ENCODE results near the gene CABP1. TPM values are rescaled to one million over a fixed set of nuclear protein-coding genes. Genes with fewer than 3 reads are reported as not detected.
"Not testable (repeated sequence)": the region's sequence is repeated elsewhere in the genome, so short reads cannot be mapped to it uniquely, and the experiment has no call there.

CABP1 gene
- total and polyA plus RNA-seq, 2 donors (not counting 1 experiment from before 2014, with no cell fraction given) = not detected

DNA sequence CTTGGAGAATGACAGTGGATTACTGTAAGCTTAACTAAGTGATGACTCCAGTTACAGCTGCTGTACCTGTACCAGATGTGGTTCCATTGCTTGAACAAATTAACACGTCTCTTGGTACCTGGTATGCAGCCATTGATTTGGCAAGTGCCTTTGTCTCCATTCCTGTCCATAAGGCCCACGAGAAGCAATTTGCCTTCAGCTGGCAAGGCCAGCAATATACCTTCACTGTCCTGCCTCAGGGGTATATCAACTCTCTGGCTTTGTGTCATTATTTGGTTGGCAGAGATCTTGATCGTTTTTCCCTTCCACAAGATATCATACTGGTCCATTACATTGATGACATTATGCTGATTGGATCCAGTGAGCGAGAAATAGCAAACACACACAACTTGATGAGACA, 29.9 kb upstream of the CABP1 start:
- DNase-seq = no peak
- no peak for ATAC-seq (ENCODE audit: low read depth)
- no peak overlapping the region for H3K4me2 ChIP-seq (replicated peaks; ENCODE audit: low read depth, low read length, poor library complexity, severe bottlenecking)
- peaks cover 0 to 5% (median 0%) of the 10 kb centered on the region in 4 experiments for H3K27me3 ChIP-seq (replicated peaks in 1 of 4; ENCODE audit: control extremely low read depth in 1 of 4, control insufficient read depth in 3 of 4, insufficient read depth in 4 of 4, low read length in 3 of 4)
- H3K4me3 Mint-ChIP-seq = no peak overlapping the region
- no peak overlapping the region for H3K27ac ChIP-seq (ENCODE audit: low read length in 2 of 2)
- no peak for TF ChIP-seq EZH2 (IDR thresholded peaks at IDR 0.05; ENCODE audit: borderline replicate concordance, insufficient read depth, low read depth, low read length, poor library complexity, severe bottlenecking)
- TF ChIP-seq, protein P1, sequence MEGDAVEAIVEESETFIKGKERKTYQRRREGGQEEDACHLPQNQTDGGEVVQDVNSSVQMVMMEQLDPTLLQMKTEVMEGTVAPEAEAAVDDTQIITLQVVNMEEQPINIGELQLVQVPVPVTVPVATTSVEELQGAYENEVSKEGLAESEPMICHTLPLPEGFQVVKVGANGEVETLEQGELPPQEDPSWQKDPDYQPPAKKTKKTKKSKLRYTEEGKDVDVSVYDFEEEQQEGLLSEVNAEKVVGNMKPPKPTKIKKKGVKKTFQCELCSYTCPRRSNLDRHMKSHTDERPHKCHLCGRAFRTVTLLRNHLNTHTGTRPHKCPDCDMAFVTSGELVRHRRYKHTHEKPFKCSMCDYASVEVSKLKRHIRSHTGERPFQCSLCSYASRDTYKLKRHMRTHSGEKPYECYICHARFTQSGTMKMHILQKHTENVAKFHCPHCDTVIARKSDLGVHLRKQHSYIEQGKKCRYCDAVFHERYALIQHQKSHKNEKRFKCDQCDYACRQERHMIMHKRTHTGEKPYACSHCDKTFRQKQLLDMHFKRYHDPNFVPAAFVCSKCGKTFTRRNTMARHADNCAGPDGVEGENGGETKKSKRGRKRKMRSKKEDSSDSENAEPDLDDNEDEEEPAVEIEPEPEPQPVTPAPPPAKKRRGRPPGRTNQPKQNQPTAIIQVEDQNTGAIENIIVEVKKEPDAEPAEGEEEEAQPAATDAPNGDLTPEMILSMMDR (IDR thresholded peaks at IDR 0.05) = no peak
- no peaks in the 10 kb centered on the region for H3K36me3 ChIP-seq (replicated peaks in 1 of 2; ENCODE audit: control extremely low read depth in 1 of 2, control insufficient read depth in 1 of 2, extremely low read depth in 1 of 2, insufficient read depth in 2 of 2, low read length in 1 of 2)
- H3K27me3 Mint-ChIP-seq = peaks cover 36% of the 10 kb centered on the region
- H3K4me3 ChIP-seq (ENCODE audit: control extremely low read depth in 1 of 5, extremely low read depth in 1 of 5, insufficient read depth in 1 of 5, low read depth in 2 of 5, low read length in 4 of 5) = no peak overlapping the region
- H3K4me1 Mint-ChIP-seq = no peaks in the 10 kb centered on the region
- H2AFZ ChIP-seq (ENCODE audit: insufficient read depth, low read depth, low read length, poor library complexity, severe bottlenecking) = no peak overlapping the region
- no peaks in the 10 kb centered on the region for H3K4me1 ChIP-seq (ENCODE audit: control insufficient read depth in 2 of 2, insufficient read depth in 2 of 2, low read length in 2 of 2)
- no peak overlapping the region for H3K27ac Mint-ChIP-seq
- H3K9ac ChIP-seq (ENCODE audit: low read length) = no peak overlapping the region
- H4K20me1 ChIP-seq (ENCODE audit: control insufficient read depth, insufficient read depth, low read length, poor library complexity, severe bottlenecking) = no peaks in the 10 kb centered on the region
- no peaks in the 10 kb centered on the region for H3K9me3 ChIP-seq (ENCODE audit: control extremely low read depth in 1 of 3, control insufficient read depth in 2 of 3, insufficient read depth in 1 of 3, low read length in 2 of 3)
- intact Hi-C loops (cut with micrococcal nuclease) = no loop called here
- POLR2A ChIA-PET = no interaction called here
- WGBS (ENCODE audit: insufficient coverage) = 92% methylated on average over 1 of the region's 4 CpGs
- CTCF ChIA-PET = interaction anchor here (0.8 kb wide), 1 partner anchor 155 kb away, joined by 3 read pairs; no protein-coding TSS in a partner anchor
- no peaks in the 10 kb centered on the region for H3K79me2 ChIP-seq (ENCODE audit: control insufficient read depth, insufficient read depth, low read length)
- H3K9me3 Mint-ChIP-seq (ENCODE audit: insufficient read depth) = no peaks in the 10 kb centered on the region

GRCh38 chr12:120611534-120611933, 28.9 kb upstream of the CABP1 start:
- H4K20me1 ChIP-seq (ENCODE audit: control insufficient read depth, insufficient read depth, low read length, poor library complexity, severe bottlenecking); H3K9me3 Mint-ChIP-seq (ENCODE audit: insufficient read depth); H3K4me3 ChIP-seq (ENCODE audit: control extremely low read depth in 1 of 5, extremely low read depth in 1 of 5, insufficient read depth in 1 of 5, low read depth in 2 of 5, low read length in 4 of 5); H3K36me3 ChIP-seq (replicated peaks in 1 of 2; ENCODE audit: control extremely low read depth in 1 of 2, control insufficient read depth in 1 of 2, extremely low read depth in 1 of 2, insufficient read depth in 2 of 2, low read length in 1 of 2); intact Hi-C loops (cut with micrococcal nuclease); H3K27me3 ChIP-seq (replicated peaks in 1 of 4; ENCODE audit: control extremely low read depth in 1 of 4, control insufficient read depth in 3 of 4, insufficient read depth in 4 of 4, low read length in 3 of 4); H3K4me1 Mint-ChIP-seq; ATAC-seq (ENCODE audit: low read depth); H3K9me3 ChIP-seq (ENCODE audit: control extremely low read depth in 1 of 3, control insufficient read depth in 2 of 3, insufficient read depth in 1 of 3, low read length in 2 of 3); H2AFZ ChIP-seq (ENCODE audit: insufficient read depth, low read depth, low read length, poor library complexity, severe bottlenecking); CTCF ChIA-PET; H3K27ac Mint-ChIP-seq; H3K9ac ChIP-seq (ENCODE audit: low read length); H3K27ac ChIP-seq (ENCODE audit: low read length in 2 of 2); H3K4me3 Mint-ChIP-seq; H3K4me2 ChIP-seq (replicated peaks; ENCODE audit: low read depth, low read length, poor library complexity, severe bottlenecking); H3K79me2 ChIP-seq (ENCODE audit: control insufficient read depth, insufficient read depth, low read length); H3K4me1 ChIP-seq (ENCODE audit: control insufficient read depth in 2 of 2, insufficient read depth in 2 of 2, low read length in 2 of 2); POLR2A ChIA-PET; DNase-seq: not testable (repeated sequence)
- 89% methylated on average over 1 of the region's 1 CpG for WGBS (ENCODE audit: insufficient coverage)
- H3K27me3 Mint-ChIP-seq = peaks cover 31% of the 10 kb centered on the region

All from B cell (primary cell).